GM12801 (cell line): Measurements from ENCODE around the gene TECRL.

ENCODE experiments used
- TF ChIP-seq, protein P1 (sequence below): IDR thresholded peaks from one replicate; pipeline ENCODE4 v1.5.1; 2011; ENCODE audit warnings: control low read depth; ENCODE audit not compliant: insufficient read length; ENCODE audit errors: extremely low read depth

TECRL gene, protein sequence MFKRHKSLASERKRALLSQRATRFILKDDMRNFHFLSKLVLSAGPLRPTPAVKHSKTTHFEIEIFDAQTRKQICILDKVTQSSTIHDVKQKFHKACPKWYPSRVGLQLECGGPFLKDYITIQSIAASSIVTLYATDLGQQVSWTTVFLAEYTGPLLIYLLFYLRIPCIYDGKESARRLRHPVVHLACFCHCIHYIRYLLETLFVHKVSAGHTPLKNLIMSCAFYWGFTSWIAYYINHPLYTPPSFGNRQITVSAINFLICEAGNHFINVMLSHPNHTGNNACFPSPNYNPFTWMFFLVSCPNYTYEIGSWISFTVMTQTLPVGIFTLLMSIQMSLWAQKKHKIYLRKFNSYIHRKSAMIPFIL

GRCh38 chr4:64409300-64409699 lies at the start of gene TECRL:
Gene TECRL, minus strand, starts transcription at chr4:64409450. Its CDS starts 99 bp downstream, at chr4:64409351.
- TF ChIP-seq, protein P1, sequence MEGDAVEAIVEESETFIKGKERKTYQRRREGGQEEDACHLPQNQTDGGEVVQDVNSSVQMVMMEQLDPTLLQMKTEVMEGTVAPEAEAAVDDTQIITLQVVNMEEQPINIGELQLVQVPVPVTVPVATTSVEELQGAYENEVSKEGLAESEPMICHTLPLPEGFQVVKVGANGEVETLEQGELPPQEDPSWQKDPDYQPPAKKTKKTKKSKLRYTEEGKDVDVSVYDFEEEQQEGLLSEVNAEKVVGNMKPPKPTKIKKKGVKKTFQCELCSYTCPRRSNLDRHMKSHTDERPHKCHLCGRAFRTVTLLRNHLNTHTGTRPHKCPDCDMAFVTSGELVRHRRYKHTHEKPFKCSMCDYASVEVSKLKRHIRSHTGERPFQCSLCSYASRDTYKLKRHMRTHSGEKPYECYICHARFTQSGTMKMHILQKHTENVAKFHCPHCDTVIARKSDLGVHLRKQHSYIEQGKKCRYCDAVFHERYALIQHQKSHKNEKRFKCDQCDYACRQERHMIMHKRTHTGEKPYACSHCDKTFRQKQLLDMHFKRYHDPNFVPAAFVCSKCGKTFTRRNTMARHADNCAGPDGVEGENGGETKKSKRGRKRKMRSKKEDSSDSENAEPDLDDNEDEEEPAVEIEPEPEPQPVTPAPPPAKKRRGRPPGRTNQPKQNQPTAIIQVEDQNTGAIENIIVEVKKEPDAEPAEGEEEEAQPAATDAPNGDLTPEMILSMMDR = no peak

GRCh38 chr4:64432674-64433073 lies 23.4 kb upstream of the TECRL start:
- TF ChIP-seq, protein P1 = no peak

DNA sequence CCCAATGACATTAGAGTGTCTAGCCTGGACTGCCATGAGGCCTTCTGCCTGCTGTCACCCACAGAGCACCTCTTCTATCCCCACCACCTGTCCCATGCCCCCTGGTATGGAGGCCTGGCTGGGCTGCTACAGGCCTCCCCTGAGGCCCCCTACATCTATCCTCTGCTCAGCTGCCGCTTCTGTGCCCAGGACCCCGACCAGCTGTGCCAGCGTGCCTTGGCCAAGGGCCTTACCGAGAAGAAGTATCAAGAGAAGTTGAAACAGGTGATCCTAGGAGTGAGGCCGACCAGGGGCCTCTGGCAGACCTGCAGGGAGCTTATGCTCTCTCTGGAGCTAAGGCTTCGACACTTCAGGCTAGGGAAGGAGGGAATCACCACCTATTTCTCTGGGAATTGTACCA lies 21.7 kb upstream of the TECRL start:
- TF ChIP-seq, protein P1 = no peak

DNA sequence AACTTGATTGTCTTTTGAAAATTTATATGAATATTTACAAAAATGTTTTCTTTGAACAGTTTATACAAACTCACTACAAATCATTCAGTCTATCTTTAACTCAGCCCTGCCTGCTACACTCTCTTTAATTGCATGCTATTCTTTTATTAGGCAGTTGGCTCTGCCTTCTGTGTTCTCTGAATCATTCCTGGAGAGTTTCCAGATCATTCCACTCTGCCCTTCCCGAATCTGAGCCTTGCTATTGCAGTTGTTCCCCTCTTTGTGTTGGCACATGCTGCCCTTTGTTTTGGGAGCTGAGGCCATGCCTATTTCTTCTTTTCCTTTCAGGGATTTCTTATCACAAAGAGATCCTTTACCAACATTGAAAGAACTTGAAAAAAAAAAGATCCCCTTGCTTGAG lies 8.7 kb upstream of the TECRL start:
- TF ChIP-seq, protein P1 = no peak

GRCh38 chr4:64407000-64407399 lies 2.2 kb downstream of the TECRL start:
- TF ChIP-seq, protein P1 = no peak

GRCh38 chr4:64405761-64406160 lies 3.5 kb downstream of the TECRL start:
- TF ChIP-seq, protein P1 = no peak

- TF ChIP-seq, protein P1 = no peak
Measured at GRCh38 chr4:64402684-64403083, 6.6 kb downstream of the TECRL start.
